K562 (cell line): Measurements from ENCODE around the gene SSR2. TPM values are rescaled to one million over a fixed set of nuclear protein-coding genes. Genes with fewer than 3 reads are reported as not detected.

ENCODE experiments used
- CGGBP1 ChIP-seq: fragments of 250-450 bp; sonication (Bioruptor Pico); IDR thresholded peaks from 2 replicates; pipeline ENCODE4 v1.9.0; 2021; ENCODE audit warnings: mild to moderate bottlenecking
- MBD1 ChIP-seq: fragments of 250-450 bp; sonication (Bioruptor Pico); IDR thresholded peaks from 2 replicates; pipeline ENCODE4 v1.8.0; 2022; ENCODE audit warnings: inconsistent platforms
- MTA2 ChIP-seq: fragments of 450-650 bp; IDR thresholded peaks from 2 replicates; pipeline ENCODE4 v1.6.1; 2016; ENCODE audit warnings: low read depth
- RBM39 ChIP-seq: fragments of 200-400 bp; formaldehyde crosslinking; optimal IDR thresholded peaks from 2 replicates; pipeline ENCODE3; 2018; ENCODE audit warnings: low read depth, low read length
- RERE ChIP-seq: sonication (generic); formaldehyde crosslinking; IDR thresholded peaks from 2 replicates; pipeline ENCODE4 v1.8.0; 2023; ENCODE audit warnings: missing genetic modification reagents, mild to moderate bottlenecking, borderline replicate concordance
- ZNF311 ChIP-seq: fragments of 250-450 bp; sonication (Bioruptor Pico); IDR thresholded peaks from 2 replicates; pipeline ENCODE4 v1.4.0; 2020; ENCODE audit warnings: mild to moderate bottlenecking, moderate library complexity
- polyA plus RNA-seq, 8 experiments: library from polyadenylated mRNA; depleted of rRNA in 4 of 8; stranded (reverse) in 5 of 8; unstranded in 3 of 8; fragments of >200 nt; fragmentation: Nextera tagmentation in 2 of 8; fragmentation: Illumina TruSeq in 1 of 8; extraction: Ambion mirVana in 2 of 8; extraction: Trizol in 1 of 8; gene quantifications; 2 replicates each; pipeline versions ENCODE4 v1.2.1 to v1.2.3, GENCODE V29; 2011 to 2014; ENCODE audit warnings: inconsistent platforms in 1 of 8, missing spikeins in 1 of 8
- total RNA-seq, 7 experiments: library from RNA; depleted of rRNA in 6 of 7; stranded (reverse); fragments of >200 nt in 6 of 7; fragmentation: Illumina TruSeq in 2 of 7; extraction: Trizol in 2 of 7; gene quantifications; 2 replicates each; pipeline versions ENCODE4 v1.2.1 to v1.2.3, GENCODE V29; 2011 to 2021; ENCODE audit warnings: low replicate concordance in 1 of 7

Gene SSR2
- total and polyA plus RNA-seq, 9 of the 15 experiments (the other 6 are each of a cell fraction or from before 2014, with no cell fraction given) = 161 to 411 (median 240) TPM

GRCh38 chr1:156064615-156065014 is 43.9 kb upstream of the SSR2 start (continued):
- no peak for TF ChIP-seq CGGBP1 (CRISPR knock-in tag)
- no peak for TF ChIP-seq MBD1 (CRISPR knock-in tag)
- no peak for TF ChIP-seq MTA2
- no peak for TF ChIP-seq RBM39
- no peak for TF ChIP-seq ZNF311 (CRISPR knock-in tag)
- no peak for TF ChIP-seq RERE (CRISPR knock-in tag)
